ENCODE data around the gene AHNAK2.

Gene AHNAK2

GRCh38 chr14:105019861-105020814, 42.0 kb upstream of the AHNAK2 start:
- peak overlapping the region; percentile 100 for H3K27ac ChIP-seq

GRCh38 chr14:105018414-105018813, 40.2 kb upstream of the AHNAK2 start:
- no peaks in the 10 kb centered on the region for H3K27me3 ChIP-seq (ENCODE audit: insufficient read depth, low read depth, severe bottlenecking)
- DNase-seq, result no peak
- no peaks in the 10 kb centered on the region for H3K9me3 ChIP-seq (ENCODE audit: severe bottlenecking)
- peaks cover 55% of the 10 kb centered on the region for H3K36me3 ChIP-seq
- no peak overlapping the region for H3K4me3 ChIP-seq (ENCODE audit: low read depth, low read length)
- H3K27ac ChIP-seq, result no peak overlapping the region
- no peak for TF ChIP-seq CTCF (IDR thresholded peaks at IDR 0.05; ENCODE audit: low read depth, low read length)

More at GRCh38 chr14:105019861-105020814, 42.0 kb upstream of the AHNAK2 start:
- H3K36me3 ChIP-seq, result peaks cover 51% of the 10 kb centered on the region
- H3K4me3 ChIP-seq (ENCODE audit: low read depth, low read length), result peak overlapping the region; percentile 83
- H3K27me3 ChIP-seq (ENCODE audit: insufficient read depth, low read depth, severe bottlenecking), result no peaks in the 10 kb centered on the region
- no peak for TF ChIP-seq CTCF (IDR thresholded peaks at IDR 0.05; ENCODE audit: low read depth, low read length)
- no peaks in the 10 kb centered on the region for H3K9me3 ChIP-seq (ENCODE audit: severe bottlenecking)
- DNase-seq, result no peak

- Histone ChIP-seq H3K4me3 (ENCODE audit: low read depth, low read length) (no peak overlapping the region), H3K27me3 (ENCODE audit: insufficient read depth, low read depth, severe bottlenecking) (no peaks in the 10 kb centered on the region), H3K36me3 (peaks cover 74% of the 10 kb centered on the region), H3K9me3 (ENCODE audit: severe bottlenecking) (no peaks in the 10 kb centered on the region), H3K27ac (no peak overlapping the region)
- TF ChIP-seq CTCF (IDR thresholded peaks at IDR 0.05; ENCODE audit: low read depth, low read length), result no peak
- DNase-seq, result no peak
These were observed 37.7 kb upstream of the AHNAK2 start for GRCh38 chr14:105015905-105016304.

GRCh38 chr14:105015242-105015641, 37.1 kb upstream of the AHNAK2 start:
- no peak overlapping the region for H3K4me3 ChIP-seq (ENCODE audit: low read depth, low read length)
- no peak for DNase-seq
- no peaks in the 10 kb centered on the region for H3K27me3 ChIP-seq (ENCODE audit: insufficient read depth, low read depth, severe bottlenecking)
- H3K9me3 ChIP-seq (ENCODE audit: severe bottlenecking), result no peaks in the 10 kb centered on the region
- TF ChIP-seq CTCF (IDR thresholded peaks at IDR 0.05; ENCODE audit: low read depth, low read length), result no peak
- peaks cover 74% of the 10 kb centered on the region for H3K36me3 ChIP-seq
- no peak overlapping the region for H3K27ac ChIP-seq

GRCh38 chr14:105014631-105015030, 36.5 kb upstream of the AHNAK2 start:
- no peak for TF ChIP-seq CTCF (IDR thresholded peaks at IDR 0.05; ENCODE audit: low read depth, low read length)
- H3K27ac ChIP-seq, result no peak overlapping the region
- peaks cover 74% of the 10 kb centered on the region for H3K36me3 ChIP-seq
- no peaks in the 10 kb centered on the region for H3K27me3 ChIP-seq (ENCODE audit: insufficient read depth, low read depth, severe bottlenecking)
- no peaks in the 10 kb centered on the region for H3K9me3 ChIP-seq (ENCODE audit: severe bottlenecking)
- no peak overlapping the region for H3K4me3 ChIP-seq (ENCODE audit: low read depth, low read length)
- no peak for DNase-seq

Data from WERI-Rb-1 (cell line).